ENCODE results near the gene DSTYK.

DSTYK gene

GRCh38 chr1:205102404-205102803, 109.1 kb downstream of the DSTYK start:
- DNase-seq (ENCODE audit: low read depth): no peak
- no peak overlapping the region for H3K4me3 ChIP-seq (ENCODE audit: low read length)
- TF ChIP-seq CTCF (IDR thresholded peaks at IDR 0.05; ENCODE audit: insufficient read depth, low read depth, low read length, missing control alignments): no peak

GRCh38 chr1:205098242-205098641, 113.3 kb downstream of the DSTYK start:
- TF ChIP-seq CTCF (IDR thresholded peaks at IDR 0.05; ENCODE audit: insufficient read depth, low read depth, low read length, missing control alignments): no peak
- H3K4me3 ChIP-seq (ENCODE audit: low read length): no peak overlapping the region
- DNase-seq (ENCODE audit: low read depth): no peak

GRCh38 chr1:205095422-205095821, 116.1 kb downstream of the DSTYK start:
- TF ChIP-seq CTCF (IDR thresholded peaks at IDR 0.05; ENCODE audit: insufficient read depth, low read depth, low read length, missing control alignments): no peak
- H3K4me3 ChIP-seq (ENCODE audit: low read length): no peak overlapping the region
- no peak for DNase-seq (ENCODE audit: low read depth)
